Endothelial cell (in vitro differentiated cells): ENCODE measurements around the gene FBXW11. TPM values are rescaled to one million over a fixed set of nuclear protein-coding genes. Genes with fewer than 3 reads are reported as not detected.

Experiments used
- DNase-seq: peaks from one replicate; pipeline ENCODE4 v3.0.0; 2021; ENCODE audit warnings: low spot score
- H3K27ac Mint-ChIP-seq: one replicate; pipeline ENCODE4 v1.8.0; 2021; ENCODE audit warnings: mixed read lengths, inconsistent platforms; ENCODE audit not compliant: unreplicated experiment
- H3K27me3 Mint-ChIP-seq: one replicate; pipeline ENCODE4 v1.8.0; 2021; ENCODE audit warnings: mild to moderate bottlenecking, moderate library complexity, mixed read lengths, inconsistent platforms; ENCODE audit not compliant: unreplicated experiment
- H3K36me3 Mint-ChIP-seq: one replicate; pipeline ENCODE4 v1.8.0; 2021; ENCODE audit warnings: mild to moderate bottlenecking, low read depth, mixed read lengths, inconsistent platforms; ENCODE audit not compliant: unreplicated experiment
- H3K4me1 Mint-ChIP-seq: one replicate; pipeline ENCODE4 v1.8.0; 2021; ENCODE audit warnings: mild to moderate bottlenecking, mixed read lengths, inconsistent platforms; ENCODE audit not compliant: unreplicated experiment
- H3K4me3 Mint-ChIP-seq: one replicate; pipeline ENCODE4 v1.8.0; 2021; ENCODE audit warnings: mild to moderate bottlenecking, mixed read lengths, inconsistent platforms; ENCODE audit not compliant: unreplicated experiment
- H3K9me3 Mint-ChIP-seq: one replicate; pipeline ENCODE4 v1.8.0; 2021; ENCODE audit warnings: mixed read lengths, inconsistent platforms; ENCODE audit not compliant: unreplicated experiment
- CTCF ChIP-seq: fragments of 200-600 bp; sonication (generic); IDR thresholded peaks from one replicate; pipeline ENCODE4 v1.5.0; 2021; ENCODE audit warnings: antibody characterized with exemption; ENCODE audit not compliant: unreplicated experiment
- total RNA-seq: library from RNA; stranded (reverse); fragmentation: NEBNext Ultra II Directional; extraction: Animal tissue kit (Norgen Biotek cat#: 25700); gene quantifications from one replicate; pipeline ENCODE4 v1.2.1, GENCODE V29; 2021; ENCODE audit not compliant: unreplicated experiment

The FBXW11 gene
- total RNA-seq, 1 donor from 2014 or later, result 62.0 TPM

- Mint-ChIP-seq H3K27me3 (no peaks in the 10 kb centered on the region), H3K36me3 (peaks cover 13% of the 10 kb centered on the region), H3K9me3 (no peaks in the 10 kb centered on the region), H3K4me3 (no peak overlapping the region), H3K27ac (no peak overlapping the region), H3K4me1 (no peaks in the 10 kb centered on the region)
- DNase-seq, result no peak
- no peak for TF ChIP-seq CTCF
These were observed 161.3 kb downstream of the FBXW11 start for GRCh38 chr5:171845040-171845630.

DNA sequence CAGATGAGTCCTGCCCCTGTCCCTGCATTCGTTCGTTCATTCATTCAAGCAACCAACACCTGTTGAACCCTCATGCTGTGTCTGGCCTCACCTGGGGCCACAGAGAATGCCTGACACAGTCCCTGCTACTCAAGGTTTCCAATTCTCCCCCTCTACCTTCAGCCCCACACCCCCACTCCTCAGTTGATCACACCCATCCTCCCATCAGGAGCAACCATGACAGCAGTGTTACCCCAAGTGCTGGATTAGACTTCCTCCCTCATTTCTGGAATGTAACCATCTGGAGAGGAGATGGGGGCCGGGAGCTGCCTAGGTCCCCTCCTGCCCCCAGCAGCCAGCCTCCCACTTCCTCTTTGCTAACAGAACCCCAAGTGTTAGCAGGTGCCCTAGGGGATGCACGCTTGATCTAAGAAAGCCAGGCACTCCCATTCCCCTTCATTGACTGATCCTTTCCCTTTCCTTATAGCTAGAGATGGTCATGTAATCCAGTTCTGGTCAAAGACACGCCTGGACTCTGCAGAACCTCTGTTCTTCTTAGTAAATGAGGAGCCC is 163.6 kb downstream of the FBXW11 start:
- Mint-ChIP-seq H3K9me3 (no peaks in the 10 kb centered on the region), H3K4me1 (no peaks in the 10 kb centered on the region), H3K27me3 (peaks cover 1% of the 10 kb centered on the region), H3K27ac (no peak overlapping the region), H3K4me3 (no peak overlapping the region), H3K36me3 (peaks cover 9% of the 10 kb centered on the region)
- no peak for TF ChIP-seq CTCF
- no peak for DNase-seq

GRCh38 chr5:171841984-171842776 is 164.3 kb downstream of the FBXW11 start:
- H3K4me3 Mint-ChIP-seq, result no peak overlapping the region
- no peaks in the 10 kb centered on the region for H3K4me1 Mint-ChIP-seq
- no peak for TF ChIP-seq CTCF
- H3K27ac Mint-ChIP-seq, result no peak overlapping the region
- H3K9me3 Mint-ChIP-seq, result no peaks in the 10 kb centered on the region
- H3K27me3 Mint-ChIP-seq, result peaks cover 1% of the 10 kb centered on the region
- H3K36me3 Mint-ChIP-seq, result peaks cover 4% of the 10 kb centered on the region
- no peak for DNase-seq

- H3K27ac Mint-ChIP-seq, result no peak overlapping the region
- no peak for DNase-seq
- peaks cover 4% of the 10 kb centered on the region for H3K36me3 Mint-ChIP-seq
- H3K4me3 Mint-ChIP-seq, result no peak overlapping the region
- H3K9me3 Mint-ChIP-seq, result no peaks in the 10 kb centered on the region
- no peaks in the 10 kb centered on the region for H3K4me1 Mint-ChIP-seq
- no peak for TF ChIP-seq CTCF
- H3K27me3 Mint-ChIP-seq, result peaks cover 1% of the 10 kb centered on the region
These were observed 165.5 kb downstream of the FBXW11 start for GRCh38 chr5:171840711-171841522.
